CD4-positive, CD25-positive, alpha-beta regulatory T cell (primary cell): Measurements from ENCODE around the gene ZNF506. TPM values are rescaled to one million over a fixed set of nuclear protein-coding genes. Genes with fewer than 3 reads are reported as not detected.
A peak's percentile ranks its signal among the peaks of the same experiment; 100 is the strongest.

ENCODE experiments used
- ATAC-seq, 2 donors: fragments of 150-1000 bp; cut with Tn5 transposase; one replicate each; pipeline ENCODE4 v1.10.0; 2021; ENCODE audit warnings: low read depth in 2 of 2, moderate number of reproducible peaks in 2 of 2, moderate library complexity in 1 of 2
- DNase-seq, 3 donors: peaks; one replicate each; pipeline versions ENCODE4 v3.0.0 to v3.0.0-alpha.2; 2012 to 2022; ENCODE audit warnings: mixed read lengths in 1 of 3
- H3K27ac ChIP-seq: one replicate; pipeline ENCODE4 v1.7.0; 2013; ENCODE audit warnings: mild to moderate bottlenecking, low read length; ENCODE audit not compliant: insufficient read depth, poor library complexity, severe bottlenecking
- H3K27me3 ChIP-seq: one replicate; pipeline ENCODE4 v1.7.0; 2013; ENCODE audit warnings: low read length; ENCODE audit not compliant: control insufficient read depth, insufficient read depth
- H3K36me3 ChIP-seq: one replicate; pipeline ENCODE4 v1.7.0; 2013; ENCODE audit warnings: mild to moderate bottlenecking, low read length, moderate library complexity; ENCODE audit not compliant: control insufficient read depth, insufficient read depth
- H3K4me1 ChIP-seq: 2 replicates; pipeline ENCODE4 v1.7.0; 2013; ENCODE audit warnings: mild to moderate bottlenecking, low read length; ENCODE audit not compliant: insufficient read depth, control insufficient read depth, poor library complexity, severe bottlenecking
- H3K4me3 ChIP-seq: one replicate; pipeline ENCODE4 v1.7.0; 2013; ENCODE audit warnings: low read depth, mild to moderate bottlenecking, low read length, moderate library complexity
- H3K9me3 ChIP-seq, 2 experiments: 1 replicate in 1 of 2; 2 replicates in 1 of 2; pipeline ENCODE4 v1.7.0; 2013; ENCODE audit warnings: low read length in 2 of 2, mild to moderate bottlenecking in 1 of 2, moderate library complexity in 1 of 2; ENCODE audit not compliant: control insufficient read depth in 2 of 2
- H3K27ac Mint-ChIP-seq, 3 donors: one replicate each; pipeline ENCODE4 v1.8.0; 2020 to 2022; ENCODE audit warnings: mild to moderate bottlenecking in 3 of 3, mixed read lengths in 3 of 3, moderate library complexity in 2 of 3
- H3K27me3 Mint-ChIP-seq: one replicate; pipeline ENCODE4 v1.8.0; 2022; ENCODE audit warnings: mild to moderate bottlenecking, mixed read lengths
- H3K36me3 Mint-ChIP-seq: one replicate; pipeline ENCODE4 v1.8.0; 2020; ENCODE audit warnings: mixed read lengths
- H3K4me1 Mint-ChIP-seq, 4 donors: one replicate each; pipeline ENCODE4 v1.8.0; 2020 to 2022; ENCODE audit warnings: mixed read lengths in 4 of 4, mild to moderate bottlenecking in 1 of 4
- H3K4me3 Mint-ChIP-seq, 4 donors: one replicate each; pipeline ENCODE4 v1.8.0; 2020 to 2022; ENCODE audit warnings: mild to moderate bottlenecking in 4 of 4, mixed read lengths in 4 of 4, moderate library complexity in 3 of 4
- H3K9me3 Mint-ChIP-seq, 7 donors: one replicate each; pipeline ENCODE4 v1.8.0; 2020 to 2022; ENCODE audit warnings: mixed read lengths in 7 of 7, mild to moderate bottlenecking in 3 of 7, moderate library complexity in 2 of 7
- polyA plus RNA-seq, 4 donors: library from polyadenylated mRNA; unstranded; fragments of 300-500 nt; fragmentation: Illumina TruSeq; gene quantifications; one replicate each; pipeline ENCODE4 v1.2.3, GENCODE V29; 2021
- total RNA-seq: library from RNA; stranded (reverse); gene quantifications from one replicate; pipeline ENCODE4 v1.2.3, GENCODE V29; 2022

Gene ZNF506
- total and polyA plus RNA-seq, 5 donors from 2014 or later = 16.8 to 32.6 (median 23.8) TPM

- no peaks in the 10 kb centered on the region for H3K36me3 ChIP-seq
- ATAC-seq (no peak), DNase-seq (no peak)
- H3K4me1 ChIP-seq = no peaks in the 10 kb centered on the region
- no peak overlapping the region for H3K27ac ChIP-seq
- no peak overlapping the region for H3K4me3 ChIP-seq
- H3K36me3 Mint-ChIP-seq = no peaks in the 10 kb centered on the region
- peak overlapping the region in 1 of 3 donors; percentile 42 for H3K27ac Mint-ChIP-seq
- H3K4me1 Mint-ChIP-seq = no peaks in the 10 kb centered on the region
- H3K9me3 ChIP-seq = no peaks in the 10 kb centered on the region
- peaks cover 0 to 2% (median 0%) of the 10 kb centered on the region in 7 donors for H3K9me3 Mint-ChIP-seq
- no peaks in the 10 kb centered on the region for H3K27me3 Mint-ChIP-seq
- H3K27me3 ChIP-seq = no peaks in the 10 kb centered on the region
- H3K4me3 Mint-ChIP-seq = no peak overlapping the region
Measured at GRCh38 chr19:19752760-19753403, 68.7 kb downstream of the ZNF506 start.

- no peak overlapping the region for H3K27ac ChIP-seq
- no peaks in the 10 kb centered on the region for H3K4me1 ChIP-seq
- H3K9me3 ChIP-seq = no peaks in the 10 kb centered on the region
- ATAC-seq = no peak
- H3K36me3 ChIP-seq = no peaks in the 10 kb centered on the region
- Mint-ChIP-seq H3K27me3 (no peaks in the 10 kb centered on the region), H3K27ac (no peak overlapping the region), H3K4me1 (no peaks in the 10 kb centered on the region), H3K36me3 (no peaks in the 10 kb centered on the region), H3K9me3 (peaks cover 0 to 2% (median 0%) of the 10 kb centered on the region in 7 donors), H3K4me3 (no peak overlapping the region)
- no peak overlapping the region for H3K4me3 ChIP-seq
- no peaks in the 10 kb centered on the region for H3K27me3 ChIP-seq
- DNase-seq = no peak
Measured at GRCh38 chr19:19751846-19752245, 69.7 kb downstream of the ZNF506 start.

DNA sequence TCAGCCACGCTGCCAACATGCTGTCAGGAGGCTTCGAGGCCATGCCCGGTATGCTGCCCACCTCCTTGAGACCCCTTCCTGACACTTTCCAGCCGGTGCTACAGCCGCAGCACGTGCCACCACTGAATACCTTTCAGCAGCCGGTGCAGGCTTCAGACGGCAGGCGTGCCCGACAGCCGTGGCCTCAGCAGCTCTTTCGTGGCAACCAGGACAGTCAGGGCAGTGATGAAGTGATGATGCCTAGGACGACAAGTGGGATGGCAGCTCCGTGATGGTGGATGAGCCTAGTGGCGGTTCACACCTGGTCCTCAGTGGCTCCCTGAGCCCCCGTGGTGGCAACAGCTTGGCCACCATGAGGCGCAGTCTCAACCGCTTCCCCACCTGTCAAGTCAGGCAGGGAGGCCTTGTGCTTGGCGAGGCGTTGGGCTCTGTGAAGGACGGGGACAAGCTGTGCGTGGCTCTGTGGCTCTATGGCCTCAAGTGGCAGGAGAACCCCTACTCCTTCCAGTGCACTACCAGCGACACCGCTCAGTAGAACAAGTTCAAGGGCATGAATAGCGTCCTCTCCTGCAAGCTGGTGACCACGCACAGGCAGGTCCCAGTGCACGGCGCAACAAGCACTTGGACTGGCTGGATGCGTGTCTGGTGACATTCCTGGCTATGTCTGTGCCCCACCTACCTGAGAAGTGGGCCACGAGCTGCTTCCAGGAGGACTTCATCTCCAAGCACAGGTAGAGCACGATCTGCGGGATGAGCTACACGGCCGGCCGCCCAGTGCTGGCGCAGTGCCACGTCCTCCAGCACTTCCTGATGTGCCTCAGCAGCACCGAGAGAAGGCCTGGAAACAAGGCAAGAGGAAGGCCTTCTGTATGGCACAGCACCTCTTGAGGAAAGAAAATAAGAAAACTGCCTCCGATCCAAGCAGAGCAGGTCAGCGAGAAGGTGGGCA is 70.4 kb downstream of the ZNF506 start:
- no peak overlapping the region for H3K27ac Mint-ChIP-seq
- H3K4me1 ChIP-seq = no peaks in the 10 kb centered on the region
- H3K9me3 Mint-ChIP-seq = peaks cover 0 to 2% (median 0%) of the 10 kb centered on the region in 7 donors
- H3K36me3 ChIP-seq = no peaks in the 10 kb centered on the region
- no peaks in the 10 kb centered on the region for H3K4me1 Mint-ChIP-seq
- no peak overlapping the region for H3K4me3 ChIP-seq
- H3K4me3 Mint-ChIP-seq = no peak overlapping the region
- DNase-seq = no peak
- H3K27me3 Mint-ChIP-seq = no peaks in the 10 kb centered on the region
- no peak overlapping the region for H3K27ac ChIP-seq
- H3K36me3 Mint-ChIP-seq = no peaks in the 10 kb centered on the region
- H3K27me3 ChIP-seq = no peaks in the 10 kb centered on the region
- no peak for ATAC-seq
- no peaks in the 10 kb centered on the region for H3K9me3 ChIP-seq

- no peak overlapping the region for H3K27ac ChIP-seq
- H3K4me1 ChIP-seq = no peaks in the 10 kb centered on the region
- Mint-ChIP-seq H3K36me3 (no peaks in the 10 kb centered on the region), H3K27ac (no peak overlapping the region), H3K4me1 (no peaks in the 10 kb centered on the region), H3K27me3 (no peaks in the 10 kb centered on the region), H3K4me3 (no peak overlapping the region), H3K9me3 (peaks cover 0 to 2% (median 0%) of the 10 kb centered on the region in 7 donors)
- H3K27me3 ChIP-seq = no peaks in the 10 kb centered on the region
- ATAC-seq = no peak
- H3K36me3 ChIP-seq = no peaks in the 10 kb centered on the region
- H3K9me3 ChIP-seq = no peaks in the 10 kb centered on the region
- H3K4me3 ChIP-seq = no peak overlapping the region
- no peak for DNase-seq
Measured at GRCh38 chr19:19749908-19750841, 71.4 kb downstream of the ZNF506 start.

GRCh38 chr19:19749117-19749907 is 72.2 kb downstream of the ZNF506 start:
- no peaks in the 10 kb centered on the region for H3K4me1 ChIP-seq
- no peaks in the 10 kb centered on the region for H3K36me3 ChIP-seq
- DNase-seq (no peak), ATAC-seq (no peak)
- no peaks in the 10 kb centered on the region for H3K27me3 ChIP-seq
- H3K9me3 ChIP-seq = no peaks in the 10 kb centered on the region
- H3K4me3 Mint-ChIP-seq = no peak overlapping the region
- peaks cover 0 to 2% (median 0%) of the 10 kb centered on the region in 7 donors for H3K9me3 Mint-ChIP-seq
- H3K27me3 Mint-ChIP-seq = no peaks in the 10 kb centered on the region
- H3K27ac ChIP-seq = no peak overlapping the region
- no peak overlapping the region for H3K27ac Mint-ChIP-seq
- no peaks in the 10 kb centered on the region for H3K4me1 Mint-ChIP-seq
- no peak overlapping the region for H3K4me3 ChIP-seq
- no peaks in the 10 kb centered on the region for H3K36me3 Mint-ChIP-seq

DNA sequence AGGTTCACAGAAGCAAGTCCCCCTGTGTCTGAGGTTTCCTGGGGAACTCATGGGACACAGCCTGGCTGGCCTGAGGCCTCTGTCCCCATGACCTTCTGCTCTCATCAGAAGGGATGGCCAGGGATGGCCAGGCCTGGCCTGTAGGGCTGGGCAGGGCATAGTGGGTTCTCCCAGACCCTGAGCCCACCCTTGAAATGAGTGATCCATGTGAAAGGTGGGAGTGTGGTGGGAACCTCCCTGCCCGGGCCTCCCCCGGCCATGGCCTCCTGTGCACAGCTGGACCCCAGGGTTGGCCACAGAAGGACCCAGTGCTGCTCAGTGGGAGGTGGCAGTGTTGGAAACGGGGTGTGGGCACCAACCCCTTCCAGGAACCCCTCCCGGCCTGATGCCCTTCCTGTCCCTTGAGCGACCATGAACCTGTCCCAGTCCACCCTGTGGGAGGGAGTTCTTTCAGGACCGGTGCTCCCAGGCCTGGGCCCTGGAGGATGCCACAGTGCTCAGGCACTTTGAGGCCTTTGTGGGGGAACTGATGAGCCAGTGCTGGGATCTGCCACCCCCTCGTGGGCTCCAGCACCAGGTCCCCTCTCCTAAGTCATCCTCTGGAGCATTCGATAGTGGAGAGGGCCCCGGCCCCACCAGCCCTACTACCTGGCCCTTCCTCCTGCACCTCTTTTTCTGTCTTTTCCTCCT is 73.2 kb downstream of the ZNF506 start:
- H3K36me3 ChIP-seq = no peaks in the 10 kb centered on the region
- ATAC-seq (no peak), DNase-seq (no peak)
- H3K27ac ChIP-seq = no peak overlapping the region
- Mint-ChIP-seq H3K4me3 (no peak overlapping the region), H3K4me1 (no peaks in the 10 kb centered on the region), H3K9me3 (peaks cover 0 to 2% (median 0%) of the 10 kb centered on the region in 7 donors), H3K36me3 (no peaks in the 10 kb centered on the region), H3K27ac (no peak overlapping the region), H3K27me3 (no peaks in the 10 kb centered on the region)
- no peak overlapping the region for H3K4me3 ChIP-seq
- no peaks in the 10 kb centered on the region for H3K9me3 ChIP-seq
- no peaks in the 10 kb centered on the region for H3K27me3 ChIP-seq
- H3K4me1 ChIP-seq = no peaks in the 10 kb centered on the region
